Astrocyte of the cerebellum (primary cell): ENCODE data around the gene NMUR1.

ENCODE experiments used
- DNase-seq: peaks from one replicate; pipeline ENCODE4 v3.0.0-alpha.2; 2011; ENCODE audit warnings: low read depth
- H3K4me3 ChIP-seq: 2 replicates; pipeline ENCODE4 v1.5.1; 2011; ENCODE audit warnings: mild to moderate bottlenecking, low read depth, low read length, moderate library complexity
- CTCF ChIP-seq: IDR thresholded peaks from 2 replicates; pipeline ENCODE4 v1.5.1; 2012; ENCODE audit warnings: low read length, low read depth, moderate library complexity, mild to moderate bottlenecking; ENCODE audit errors: missing control alignments
- in situ Hi-C: cut with HindIII; loops from 2 replicates; pipeline ENCODE4 v1.10.0; 2017; ENCODE audit warnings: low sequenced_read_pairs

NMUR1 gene

GRCh38 chr2:231542136-231542535 is 11.9 kb upstream of the NMUR1 start:
- no peak for DNase-seq
- in situ Hi-C loops, result no loop called here
- no peak for TF ChIP-seq CTCF
- no peak overlapping the region for H3K4me3 ChIP-seq

- H3K4me3 ChIP-seq, result no peak overlapping the region
- in situ Hi-C loops, result no loop called here
- no peak for TF ChIP-seq CTCF
- DNase-seq, result no peak
Observed at GRCh38 chr2:231541645-231542044, 11.4 kb upstream of the NMUR1 start.

DNA sequence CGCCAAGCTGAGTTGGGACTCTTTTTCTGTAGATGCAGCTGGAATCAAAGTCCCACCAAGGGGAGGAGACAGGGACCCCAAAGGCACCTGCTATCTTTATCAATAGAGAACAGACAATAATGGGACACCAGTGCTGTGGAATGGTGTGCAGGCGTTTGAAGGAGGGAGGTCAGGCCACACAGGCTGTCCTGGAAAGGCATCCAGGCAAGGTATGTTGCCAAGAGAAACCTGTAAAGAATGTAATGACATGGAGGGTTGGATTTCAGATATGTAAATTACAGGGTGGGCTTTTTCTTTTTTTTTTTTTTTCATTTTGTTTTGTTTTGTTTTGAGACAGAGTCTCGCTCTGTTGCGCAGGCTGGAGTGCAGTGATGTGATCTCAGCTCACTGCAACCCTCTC is 9.7 kb upstream of the NMUR1 start:
- H3K4me3 ChIP-seq, result no peak overlapping the region
- in situ Hi-C loops, result no loop called here
- TF ChIP-seq CTCF, result no peak
- no peak for DNase-seq

- no peak for TF ChIP-seq CTCF
- in situ Hi-C loops, result no loop called here
- DNase-seq, result no peak
- no peak overlapping the region for H3K4me3 ChIP-seq
Observed at GRCh38 chr2:231535961-231536360, 5.7 kb upstream of the NMUR1 start.

DNA sequence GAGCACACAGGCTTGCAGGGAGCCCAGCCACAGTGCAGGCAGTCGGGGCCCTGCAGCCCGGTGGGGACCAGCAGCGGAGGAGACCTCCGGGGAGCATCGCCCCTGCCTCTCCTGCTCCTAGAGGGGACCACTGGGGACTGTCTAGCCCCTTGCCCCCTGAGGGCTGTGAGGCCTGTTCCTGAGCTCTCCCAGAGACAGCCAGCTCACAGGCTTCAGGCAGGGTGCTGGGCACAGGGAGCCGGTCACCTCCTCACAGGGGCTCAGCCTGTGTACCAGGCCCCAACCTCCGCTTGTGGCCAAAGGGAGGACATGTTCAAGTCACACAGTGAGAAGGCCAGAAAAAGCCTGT is 3.5 kb upstream of the NMUR1 start:
- no peak for TF ChIP-seq CTCF
- H3K4me3 ChIP-seq, result no peak overlapping the region
- in situ Hi-C loops, result no loop called here
- no peak for DNase-seq

- DNase-seq, result no peak
- no peak for TF ChIP-seq CTCF
- in situ Hi-C loops, result no loop called here
- no peak overlapping the region for H3K4me3 ChIP-seq
Observed at GRCh38 chr2:231533086-231533776, 3.0 kb upstream of the NMUR1 start.

GRCh38 chr2:231532756-231533035 is 2.5 kb upstream of the NMUR1 start:
- in situ Hi-C loops, result no loop called here
- no peak overlapping the region for H3K4me3 ChIP-seq
- TF ChIP-seq CTCF, result no peak
- DNase-seq, result no peak
